Coronary artery (tissue), 2 donors: ENCODE measurements around the gene NEK9.

Experiments used
- DNase-seq: peaks from one replicate; pipeline ENCODE4 v3.0.0-alpha.2; 2017; ENCODE audit warnings: low spot score
- H3K27ac ChIP-seq, 2 donors: fragments of 200-600 bp; sonication (generic); one replicate each; pipeline ENCODE4 v1.5.1; 2016 to 2019
- H3K4me3 ChIP-seq: fragments of 200-600 bp; sonication (generic); 2 replicates; pipeline ENCODE4 v1.5.1; 2016; ENCODE audit warnings: mild to moderate bottlenecking, moderate library complexity
- CTCF ChIP-seq: fragments of 200-600 bp; sonication (generic); IDR thresholded peaks from one replicate; pipeline ENCODE4 v1.5.1; 2019; ENCODE audit warnings: antibody characterized with exemption

The NEK9 gene

GRCh38 chr14:75094896-75095295 is 32.0 kb downstream of the NEK9 start:
- Histone ChIP-seq H3K4me3 (no peak overlapping the region), H3K27ac (no peak overlapping the region)
- DNase-seq, result no peak
- TF ChIP-seq CTCF, result no peak

GRCh38 chr14:75092698-75093097 is 34.1 kb downstream of the NEK9 start:
- H3K27ac ChIP-seq, result no peak overlapping the region
- DNase-seq, result no peak
- TF ChIP-seq CTCF, result no peak
- H3K4me3 ChIP-seq, result no peak overlapping the region

- no peak overlapping the region for H3K27ac ChIP-seq
- DNase-seq, result no peak
- H3K4me3 ChIP-seq, result no peak overlapping the region
- TF ChIP-seq CTCF, result no peak
Measured at GRCh38 chr14:75091251-75091650, 35.6 kb downstream of the NEK9 start.

- Histone ChIP-seq H3K4me3 (no peak overlapping the region), H3K27ac (no peak overlapping the region)
- TF ChIP-seq CTCF, result no peak
- no peak for DNase-seq
Measured at GRCh38 chr14:75090353-75090752, 36.5 kb downstream of the NEK9 start.

GRCh38 chr14:75088566-75089373 is 38.1 kb downstream of the NEK9 start:
- DNase-seq, result no peak
- H3K4me3 ChIP-seq, result no peak overlapping the region
- no peak overlapping the region for H3K27ac ChIP-seq
- TF ChIP-seq CTCF, result peak; percentile 63

GRCh38 chr14:75088153-75088552 is 38.7 kb downstream of the NEK9 start:
- Histone ChIP-seq H3K27ac (no peak overlapping the region), H3K4me3 (no peak overlapping the region)
- DNase-seq, result no peak
- no peak for TF ChIP-seq CTCF

GRCh38 chr14:75084513-75084912 is 42.3 kb downstream of the NEK9 start:
- Histone ChIP-seq H3K27ac (no peak overlapping the region), H3K4me3 (no peak overlapping the region)
- no peak for DNase-seq
- no peak for TF ChIP-seq CTCF
